NCI-H187 (cell line): ENCODE data around the gene VIPR2.

Experiments used
- DNase-seq, 2 experiments: peaks; one replicate each; lab custom pipeline; 2025; lab: John Stamatoyannopoulos, UW

Gene VIPR2

GRCh38 chr7:159066816-159067575 lies 77.7 kb downstream of the VIPR2 start:
- no peak for DNase-seq

- no peak for DNase-seq
Measured at GRCh38 chr7:159065852-159066480, 78.7 kb downstream of the VIPR2 start.

GRCh38 chr7:159064816-159065510 lies 79.7 kb downstream of the VIPR2 start:
- no peak for DNase-seq

GRCh38 chr7:159064121-159064815 lies 80.4 kb downstream of the VIPR2 start:
- DNase-seq = no peak

GRCh38 chr7:159063046-159063840 lies 81.4 kb downstream of the VIPR2 start:
- DNase-seq = no peak

GRCh38 chr7:159062569-159062968 lies 82.1 kb downstream of the VIPR2 start:
- DNase-seq = no peak

- DNase-seq = no peak
Measured at GRCh38 chr7:159061674-159062212, 82.9 kb downstream of the VIPR2 start.

GRCh38 chr7:159061209-159061608 lies 83.5 kb downstream of the VIPR2 start:
- no peak for DNase-seq

- no peak for DNase-seq
Measured at GRCh38 chr7:159060440-159060839, 84.2 kb downstream of the VIPR2 start.

- DNase-seq = no peak
Measured at GRCh38 chr7:159059629-159060028, 85.0 kb downstream of the VIPR2 start.

GRCh38 chr7:159057647-159058046 lies 87.0 kb downstream of the VIPR2 start:
- DNase-seq = no peak

- no peak for DNase-seq
Measured at GRCh38 chr7:159056737-159057136, 87.9 kb downstream of the VIPR2 start.

GRCh38 chr7:159051916-159052315 lies 92.8 kb downstream of the VIPR2 start:
- no peak for DNase-seq

GRCh38 chr7:159050704-159051103 lies 94.0 kb downstream of the VIPR2 start:
- DNase-seq = no peak

GRCh38 chr7:159049266-159050025 lies 95.2 kb downstream of the VIPR2 start:
- DNase-seq = no peak

- DNase-seq = no peak
Measured at GRCh38 chr7:159048656-159049055, 96.0 kb downstream of the VIPR2 start.

- DNase-seq = no peak
Measured at GRCh38 chr7:159047536-159047935, 97.1 kb downstream of the VIPR2 start.

- no peak for DNase-seq
Measured at GRCh38 chr7:159046300-159046699, 98.4 kb downstream of the VIPR2 start.

- DNase-seq = no peak
Measured at GRCh38 chr7:159045839-159046238, 98.8 kb downstream of the VIPR2 start.

GRCh38 chr7:159042581-159043101 lies 102.0 kb downstream of the VIPR2 start:
- DNase-seq = no peak
